HG03521 (cell line): ENCODE measurements around the gene SKOR1.

Experiments used
- ATAC-seq: cut with Tn5 transposase; IDR thresholded peaks from one replicate; pipeline ENCODE4 v1.9.1; 2021; ENCODE audit warnings: mild to moderate bottlenecking, moderate library complexity; ENCODE audit not compliant: unreplicated experiment

SKOR1 gene

GRCh38 chr15:67829647-67830504 is 4.6 kb downstream of the SKOR1 start:
- ATAC-seq = no peak

- no peak for ATAC-seq
Observed at GRCh38 chr15:67831363-67831762, 6.1 kb downstream of the SKOR1 start.

DNA sequence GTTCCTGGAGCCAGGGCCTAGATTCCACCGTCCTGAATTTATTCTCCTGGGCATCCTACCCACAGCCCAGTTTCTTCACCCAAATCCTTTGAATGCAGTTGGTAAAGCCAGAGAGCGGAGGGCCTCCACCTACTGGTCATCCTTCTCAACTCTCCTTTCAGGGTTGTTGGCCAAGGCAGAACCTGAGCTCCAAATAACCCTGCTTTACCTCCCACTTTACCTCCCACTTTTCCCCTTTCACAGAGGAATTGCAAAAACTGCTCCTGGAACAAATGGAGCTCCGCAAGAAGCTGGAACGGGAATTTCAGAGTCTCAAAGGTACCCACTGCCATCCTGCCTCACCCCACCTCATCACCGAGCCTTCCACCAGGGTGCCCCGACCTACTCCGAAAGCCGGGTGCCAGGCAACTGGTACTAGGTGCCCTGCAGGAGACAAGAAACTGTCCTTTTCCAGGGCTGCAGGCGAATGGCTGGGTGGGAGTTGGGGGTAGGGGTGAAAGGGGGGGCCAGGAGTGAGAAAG is 6.8 kb downstream of the SKOR1 start:
- no peak for ATAC-seq

DNA sequence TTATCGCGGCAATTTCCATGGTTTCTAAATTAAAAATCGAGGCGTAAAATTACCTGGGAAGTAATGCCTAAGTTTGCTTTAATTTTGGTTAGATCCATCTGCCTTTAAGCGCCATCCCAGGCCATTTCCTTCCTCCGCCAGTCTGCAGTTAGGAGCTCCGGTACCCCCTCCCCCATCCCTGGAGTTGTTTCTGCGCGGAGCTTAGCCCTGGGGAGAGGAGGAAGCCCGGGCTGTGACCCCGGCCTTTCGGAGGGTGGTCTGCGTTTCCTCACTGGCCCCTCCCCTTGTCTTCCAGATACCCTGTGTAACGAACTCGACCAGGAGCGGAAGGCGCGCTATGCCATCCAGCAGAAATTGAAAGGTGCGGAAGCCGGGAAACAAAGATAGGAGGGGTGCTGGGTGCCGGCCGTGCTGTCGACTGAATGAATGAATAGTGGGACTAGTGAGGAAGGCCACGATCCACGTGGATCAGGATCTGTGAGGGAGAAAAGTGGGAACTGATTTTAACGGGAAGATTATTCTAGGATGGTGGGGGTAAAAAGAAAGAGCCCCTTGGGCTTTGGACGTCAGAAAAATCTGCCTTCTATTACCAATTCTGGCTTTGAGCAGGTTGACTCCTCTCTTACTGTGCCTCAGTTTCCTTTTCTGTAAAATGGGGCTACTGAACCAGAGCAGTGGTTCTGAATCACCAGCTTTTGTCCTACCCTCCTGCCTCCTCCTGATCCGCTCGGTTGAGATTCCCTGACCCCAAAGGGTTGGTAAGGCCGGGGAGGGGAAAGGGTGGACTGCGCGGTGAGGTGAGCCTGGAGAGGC is 7.8 kb downstream of the SKOR1 start:
- no peak for ATAC-seq

DNA sequence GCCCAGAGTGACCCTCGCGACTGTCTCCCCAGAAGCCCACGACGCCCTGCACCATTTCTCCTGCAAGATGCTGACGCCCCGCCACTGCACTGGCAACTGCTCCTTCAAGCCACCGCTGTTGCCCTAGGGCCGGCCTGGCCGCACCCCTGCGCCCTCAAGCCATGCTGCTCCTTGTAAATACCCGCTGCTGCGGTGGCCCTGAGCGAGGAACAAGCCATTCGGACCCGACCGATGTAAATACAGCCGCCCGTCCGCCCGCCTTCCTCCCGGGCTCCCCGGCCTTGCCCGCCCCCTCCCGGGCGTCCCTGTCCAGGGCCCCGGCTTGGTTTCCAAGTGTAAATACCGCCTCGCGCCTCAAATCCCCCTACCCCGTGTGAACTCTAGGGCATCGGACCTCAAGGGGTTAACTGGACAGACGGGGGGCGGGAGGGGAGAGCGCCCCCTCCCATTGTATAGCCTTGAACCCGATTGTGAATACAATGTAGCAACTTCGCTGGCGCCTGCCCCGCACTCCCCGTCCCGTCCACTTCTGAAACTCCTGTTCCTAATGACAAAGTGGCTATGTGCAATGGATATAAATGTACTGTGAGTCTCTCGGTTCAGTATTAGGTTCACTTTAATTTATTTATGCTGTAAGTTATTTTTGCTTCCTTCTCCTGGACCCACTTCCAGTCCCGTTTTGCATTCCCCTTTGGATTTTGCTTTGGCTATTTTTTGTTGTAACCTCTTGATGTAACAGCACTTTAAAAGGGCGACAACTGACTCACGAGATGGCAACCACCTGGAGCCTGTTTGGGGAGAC is 8.6 kb downstream of the SKOR1 start:
- no peak for ATAC-seq

DNA sequence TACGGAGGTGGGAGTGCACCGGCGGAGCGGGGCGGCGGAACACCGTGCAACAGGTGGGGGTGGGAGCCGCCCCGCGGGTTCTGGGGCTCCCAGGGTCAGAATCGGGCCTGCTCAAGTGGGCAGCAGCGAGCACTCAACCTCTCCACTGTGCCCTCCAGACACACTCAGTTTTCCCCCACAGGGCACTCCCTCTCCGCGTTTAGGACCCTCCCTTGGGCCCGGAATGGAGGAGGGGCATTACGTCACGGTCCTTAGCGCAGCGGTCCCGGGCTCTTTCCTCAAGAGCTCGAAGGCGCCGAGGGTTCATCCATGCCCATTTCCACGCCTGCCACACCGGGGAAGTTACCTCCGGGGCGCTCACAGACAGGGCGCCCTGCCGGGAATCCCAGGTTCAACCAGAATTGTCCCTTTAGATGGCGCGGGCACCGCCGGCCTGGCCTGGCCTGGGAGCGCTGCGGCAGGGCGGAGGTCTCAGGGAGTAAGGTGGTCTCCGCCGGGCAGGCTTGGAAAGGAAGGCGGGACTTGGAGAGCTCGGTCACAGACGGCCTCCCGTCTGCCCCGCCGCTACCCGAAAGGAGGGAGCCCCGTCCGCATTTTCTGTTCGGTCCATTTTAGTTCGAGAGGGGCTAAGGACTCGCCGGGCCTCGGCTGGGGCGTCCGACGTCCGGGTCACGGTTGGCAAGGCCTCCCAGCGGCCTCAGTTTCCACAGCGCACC is 9.4 kb downstream of the SKOR1 start:
- ATAC-seq = no peak

DNA sequence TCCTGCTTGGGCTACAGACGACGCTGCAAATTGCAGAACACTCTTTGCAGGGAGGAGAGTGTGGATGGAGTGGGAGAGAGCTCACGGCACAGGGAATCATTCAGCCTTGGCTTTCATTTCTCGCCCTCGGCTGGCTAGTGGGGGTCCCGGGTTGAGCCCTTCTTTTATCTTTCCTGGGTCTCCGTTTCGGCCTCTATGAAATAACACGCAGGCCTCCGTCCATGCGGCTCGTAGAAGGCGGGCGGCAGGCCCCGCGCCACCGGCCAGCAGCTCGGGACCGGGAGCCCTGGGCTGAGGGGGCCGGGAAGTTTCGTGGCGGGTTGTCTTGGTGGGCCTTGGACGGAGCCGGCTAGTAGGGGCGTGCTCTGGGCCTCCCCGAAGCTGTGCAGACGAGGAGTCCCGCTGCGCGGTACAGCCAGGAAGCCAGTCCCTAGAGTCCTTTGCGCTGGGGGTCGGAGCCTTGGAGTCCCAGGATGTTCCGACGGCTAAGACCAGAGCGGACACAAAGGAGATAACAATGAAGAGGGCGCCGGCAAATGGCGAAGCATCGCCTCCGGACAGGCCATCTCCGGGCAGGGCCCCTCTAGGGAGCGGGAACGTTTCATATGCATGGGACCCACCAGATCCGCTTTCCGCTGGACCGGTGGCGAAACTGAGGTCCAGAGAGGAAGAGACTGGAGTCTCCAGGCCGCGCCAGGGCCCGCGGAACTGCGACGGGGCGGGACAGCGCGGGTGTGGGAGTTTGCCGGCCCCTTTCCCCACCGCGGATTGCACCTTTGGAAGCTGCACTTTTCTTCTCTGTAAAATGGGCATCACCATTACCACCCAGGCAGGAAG is 10.2 kb downstream of the SKOR1 start:
- no peak for ATAC-seq

DNA sequence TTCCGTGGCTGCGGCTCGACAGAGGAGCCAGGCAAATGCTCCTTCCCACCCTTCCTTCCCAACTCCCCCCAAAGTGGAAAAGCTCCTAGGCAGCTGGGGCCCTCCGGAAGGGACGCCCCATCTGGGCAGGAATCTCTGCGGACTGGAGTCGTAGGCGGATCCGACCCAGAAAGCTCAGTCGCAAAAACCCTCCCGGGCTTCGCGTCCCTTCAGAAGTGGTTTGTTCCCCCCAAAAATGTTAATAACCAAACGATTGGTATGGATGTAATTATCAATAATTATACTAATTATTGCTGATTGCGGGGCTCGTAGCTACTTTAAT is 10.8 kb downstream of the SKOR1 start:
- ATAC-seq = no peak

GRCh38 chr15:67836477-67836876 is 11.2 kb downstream of the SKOR1 start:
- no peak for ATAC-seq

- no peak for ATAC-seq
Observed at GRCh38 chr15:67836955-67837354, 11.6 kb downstream of the SKOR1 start.

DNA sequence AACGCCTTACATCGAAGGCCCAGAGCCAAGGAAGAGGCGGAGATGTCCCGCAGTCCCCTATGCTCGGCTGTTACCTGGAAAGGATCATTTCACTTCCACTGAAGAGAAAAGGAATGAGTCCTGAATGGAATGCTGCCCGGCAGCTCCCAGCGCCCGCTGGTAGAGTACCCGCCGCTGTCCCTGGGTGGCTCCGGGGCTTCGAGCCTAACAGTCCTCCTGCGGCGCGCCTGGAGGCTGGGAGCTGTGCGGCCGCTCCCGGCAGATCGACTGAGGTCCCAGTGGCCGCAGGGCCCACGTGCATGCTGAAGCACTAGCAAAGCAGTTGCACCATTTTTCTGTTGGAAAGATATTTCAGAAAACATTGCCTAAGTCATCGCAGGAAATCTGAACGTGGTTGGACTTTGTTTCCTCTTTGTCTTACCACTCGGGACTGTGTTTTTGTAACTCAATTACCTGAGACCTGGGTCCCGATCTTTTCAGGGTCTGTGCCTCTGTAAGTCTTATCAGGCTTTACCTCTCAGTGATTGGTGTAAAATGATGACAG is 13.6 kb downstream of the SKOR1 start:
- ATAC-seq = no peak

GRCh38 chr15:67839499-67839928 is 14.2 kb downstream of the SKOR1 start:
- ATAC-seq = no peak

GRCh38 chr15:67839929-67840748 is 14.8 kb downstream of the SKOR1 start, which contains the start of gene RNU6-1:
Gene RNU6-1 (minus strand): TSS chr15:67840045.
- ATAC-seq = peak; percentile 84

GRCh38 chr15:67840749-67841512 is 15.6 kb downstream of the SKOR1 start:
- no peak for ATAC-seq

- ATAC-seq = no peak
Observed at GRCh38 chr15:67841513-67841762, 16.1 kb downstream of the SKOR1 start.

GRCh38 chr15:67843092-67843501 is 17.8 kb downstream of the SKOR1 start:
- ATAC-seq = no peak

GRCh38 chr15:67843571-67844387 is 18.5 kb downstream of the SKOR1 start:
- ATAC-seq = no peak
